GM20000 (cell line): ENCODE measurements around the gene WDR49.

ENCODE experiments used
- DNase-seq: peaks from one replicate; pipeline ENCODE4 v3.0.0; 2012; ENCODE audit warnings: low spot score
- CTCF ChIP-seq: IDR thresholded peaks from 2 replicates; pipeline ENCODE4 v1.5.1; 2012; ENCODE audit warnings: mild to moderate bottlenecking, control low read depth; ENCODE audit errors: extremely low read depth, missing control alignments

The WDR49 gene

GRCh38 chr3:167657684-167658225, 4.0 kb upstream of the WDR49 start:
- TF ChIP-seq CTCF: no peak
- no peak for DNase-seq

- no peak for DNase-seq
- no peak for TF ChIP-seq CTCF
Measured at GRCh38 chr3:167656821-167657220, 3.1 kb upstream of the WDR49 start.

- no peak for TF ChIP-seq CTCF
- DNase-seq: no peak
Measured at GRCh38 chr3:167653155-167653554, 587 bp downstream of the WDR49 start.

- no peak for DNase-seq
- TF ChIP-seq CTCF: no peak
Measured at GRCh38 chr3:167651826-167652225, 1.9 kb downstream of the WDR49 start.

GRCh38 chr3:167650459-167650858, 3.3 kb downstream of the WDR49 start:
- no peak for TF ChIP-seq CTCF
- DNase-seq: no peak

GRCh38 chr3:167649746-167650145, 4.0 kb downstream of the WDR49 start:
- TF ChIP-seq CTCF: no peak
- DNase-seq: no peak

GRCh38 chr3:167644611-167645010, 9.1 kb downstream of the WDR49 start:
- DNase-seq: no peak
- no peak for TF ChIP-seq CTCF
